ENCODE measurements around the gene MVB12B. TPM values are rescaled to one million over a fixed set of nuclear protein-coding genes. Genes with fewer than 3 reads are reported as not detected.
A peak's percentile ranks its signal among the peaks of the same experiment; 100 is the strongest.

Gene MVB12B
- total RNA-seq, 1 donor: 5.4 TPM

GRCh38 chr9:126334721-126335621 is 8.3 kb downstream of the MVB12B start:
- no peaks in the 10 kb centered on the region for H3K27me3 ChIP-seq (ENCODE audit: insufficient read depth, low read length)
- no peak overlapping the region for H3K27ac ChIP-seq (ENCODE audit: low read depth, low read length)
- no peak overlapping the region for H3K4me3 ChIP-seq (ENCODE audit: insufficient read depth, low read length)
- H2AFZ ChIP-seq (ENCODE audit: low read length): no peak overlapping the region
- peaks cover 7% of the 10 kb centered on the region for H4K20me1 ChIP-seq (ENCODE audit: insufficient read depth, low read length)
- no peak overlapping the region for H3K4me2 ChIP-seq (ENCODE audit: insufficient read depth, low read length)
- no peaks in the 10 kb centered on the region for H3K9me3 ChIP-seq (ENCODE audit: low read depth, low read length)
- H3K4me1 ChIP-seq (ENCODE audit: insufficient read depth, low read length): peaks cover under 1% of the 10 kb centered on the region
- peak; percentile 79 for DNase-seq (ENCODE audit: insufficient read length, low spot score, missing footprints)
- no peak for TF ChIP-seq CTCF (IDR thresholded peaks at IDR 0.05; ENCODE audit: extremely low read depth, low read depth, low read length)
- no peaks in the 10 kb centered on the region for H3K36me3 ChIP-seq (ENCODE audit: insufficient read depth, low read length)
- peaks cover 41% of the 10 kb centered on the region for H3K79me2 ChIP-seq (ENCODE audit: insufficient read depth, low read length)

GRCh38 chr9:126335837-126336735 is 9.5 kb downstream of the MVB12B start:
- H4K20me1 ChIP-seq (ENCODE audit: insufficient read depth, low read length): peaks cover 7% of the 10 kb centered on the region
- H2AFZ ChIP-seq (ENCODE audit: low read length): no peak overlapping the region
- no peak overlapping the region for H3K4me2 ChIP-seq (ENCODE audit: insufficient read depth, low read length)
- H3K27me3 ChIP-seq (ENCODE audit: insufficient read depth, low read length): no peaks in the 10 kb centered on the region
- no peak overlapping the region for H3K27ac ChIP-seq (ENCODE audit: low read depth, low read length)
- TF ChIP-seq CTCF (IDR thresholded peaks at IDR 0.05; ENCODE audit: extremely low read depth, low read depth, low read length): no peak
- H3K4me1 ChIP-seq (ENCODE audit: insufficient read depth, low read length): no peaks in the 10 kb centered on the region
- no peaks in the 10 kb centered on the region for H3K36me3 ChIP-seq (ENCODE audit: insufficient read depth, low read length)
- DNase-seq (ENCODE audit: insufficient read length, low spot score, missing footprints): no peak
- no peak overlapping the region for H3K4me3 ChIP-seq (ENCODE audit: insufficient read depth, low read length)
- peaks cover 32% of the 10 kb centered on the region for H3K79me2 ChIP-seq (ENCODE audit: insufficient read depth, low read length)
- no peaks in the 10 kb centered on the region for H3K9me3 ChIP-seq (ENCODE audit: low read depth, low read length)

GRCh38 chr9:126336736-126337325 is 10.2 kb downstream of the MVB12B start:
- H3K4me3 ChIP-seq (ENCODE audit: insufficient read depth, low read length): no peak overlapping the region
- DNase-seq (ENCODE audit: insufficient read length, low spot score, missing footprints): no peak
- no peak overlapping the region for H3K4me2 ChIP-seq (ENCODE audit: insufficient read depth, low read length)
- H3K79me2 ChIP-seq (ENCODE audit: insufficient read depth, low read length): peaks cover 28% of the 10 kb centered on the region
- no peaks in the 10 kb centered on the region for H3K9me3 ChIP-seq (ENCODE audit: low read depth, low read length)
- no peak for TF ChIP-seq CTCF (IDR thresholded peaks at IDR 0.05; ENCODE audit: extremely low read depth, low read depth, low read length)
- H4K20me1 ChIP-seq (ENCODE audit: insufficient read depth, low read length): peaks cover 7% of the 10 kb centered on the region
- H3K27ac ChIP-seq (ENCODE audit: low read depth, low read length): no peak overlapping the region
- H3K27me3 ChIP-seq (ENCODE audit: insufficient read depth, low read length): no peaks in the 10 kb centered on the region
- H3K36me3 ChIP-seq (ENCODE audit: insufficient read depth, low read length): no peaks in the 10 kb centered on the region
- no peak overlapping the region for H2AFZ ChIP-seq (ENCODE audit: low read length)
- H3K4me1 ChIP-seq (ENCODE audit: insufficient read depth, low read length): no peaks in the 10 kb centered on the region
